Upper lobe of left lung (tissue), 4 donors: Measurements from ENCODE around the gene OR4D2.

Experiments used
- EP300 ChIP-seq, 4 donors: sonication (generic); formaldehyde crosslinking; IDR thresholded peaks; one replicate each; pipeline ENCODE4 v1.5.1; 2017; ENCODE audit warnings: antibody characterized with exemption in 4 of 4, control low read depth in 2 of 4
- POLR2A ChIP-seq, 4 donors: fragments of 450-650 bp; IDR thresholded peaks; one replicate each; pipeline ENCODE4 v1.5.1; 2016 to 2017; ENCODE audit warnings: antibody characterized with exemption in 4 of 4, mild to moderate bottlenecking in 2 of 4
- POLR2AphosphoS5 ChIP-seq, 2 donors: sonication (generic); formaldehyde crosslinking; IDR thresholded peaks; one replicate each; pipeline ENCODE4 v1.5.1; 2017; ENCODE audit warnings: antibody characterized with exemption in 2 of 2
- TF ChIP-seq, protein P1 (sequence below), 6 experiments: fragments of 450-650 bp in 4 of 6; fragments of 200-600 bp in 2 of 6; sonication (generic) in 2 of 6; IDR thresholded peaks; one replicate each; pipeline ENCODE4 v1.5.1; 2016 to 2019; ENCODE audit warnings: antibody characterized with exemption in 6 of 6

DNA sequence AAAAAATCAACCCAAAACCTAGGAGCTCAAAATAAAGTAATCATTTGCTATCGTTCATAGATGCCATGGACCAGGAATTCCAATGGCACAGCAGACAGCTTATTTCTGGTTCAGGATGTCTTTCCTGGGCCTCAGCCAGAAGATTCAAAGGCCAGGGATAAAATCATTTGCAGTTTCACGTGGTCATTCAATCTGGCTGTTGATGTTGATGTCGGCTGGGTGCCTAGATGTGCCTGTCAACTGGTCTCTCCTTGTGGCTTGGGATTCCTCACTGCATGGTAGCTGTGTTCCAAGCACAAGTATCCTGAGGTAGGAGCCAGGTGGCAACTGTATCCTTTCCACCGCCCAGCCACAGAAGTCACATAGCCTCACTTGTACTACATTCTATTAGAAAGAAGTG lies 15.0 kb downstream of the OR4D2 start:
- TF ChIP-seq, protein P1, sequence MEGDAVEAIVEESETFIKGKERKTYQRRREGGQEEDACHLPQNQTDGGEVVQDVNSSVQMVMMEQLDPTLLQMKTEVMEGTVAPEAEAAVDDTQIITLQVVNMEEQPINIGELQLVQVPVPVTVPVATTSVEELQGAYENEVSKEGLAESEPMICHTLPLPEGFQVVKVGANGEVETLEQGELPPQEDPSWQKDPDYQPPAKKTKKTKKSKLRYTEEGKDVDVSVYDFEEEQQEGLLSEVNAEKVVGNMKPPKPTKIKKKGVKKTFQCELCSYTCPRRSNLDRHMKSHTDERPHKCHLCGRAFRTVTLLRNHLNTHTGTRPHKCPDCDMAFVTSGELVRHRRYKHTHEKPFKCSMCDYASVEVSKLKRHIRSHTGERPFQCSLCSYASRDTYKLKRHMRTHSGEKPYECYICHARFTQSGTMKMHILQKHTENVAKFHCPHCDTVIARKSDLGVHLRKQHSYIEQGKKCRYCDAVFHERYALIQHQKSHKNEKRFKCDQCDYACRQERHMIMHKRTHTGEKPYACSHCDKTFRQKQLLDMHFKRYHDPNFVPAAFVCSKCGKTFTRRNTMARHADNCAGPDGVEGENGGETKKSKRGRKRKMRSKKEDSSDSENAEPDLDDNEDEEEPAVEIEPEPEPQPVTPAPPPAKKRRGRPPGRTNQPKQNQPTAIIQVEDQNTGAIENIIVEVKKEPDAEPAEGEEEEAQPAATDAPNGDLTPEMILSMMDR (IDR thresholded peaks at IDR 0.05) = no peak
- no peak for TF ChIP-seq POLR2A (IDR thresholded peaks at IDR 0.05)
- no peak for TF ChIP-seq POLR2AphosphoS5 (IDR thresholded peaks at IDR 0.05)
- TF ChIP-seq EP300 (IDR thresholded peaks at IDR 0.05) = no peak
